Measurements from ENCODE around the gene NAPSA. TPM values are rescaled to one million over a fixed set of nuclear protein-coding genes. Genes with fewer than 3 reads are reported as not detected.

NAPSA gene
- total and polyA plus RNA-seq, 9 of the 15 experiments (the other 6 are each of a cell fraction or from before 2014, with no cell fraction given) = 0.25 to 1.9 (median 0.69) TPM

GRCh38 chr19:50357178-50358100 lies 8.0 kb downstream of the NAPSA start (continued):
- TF ChIP-seq ZEB2 (IDR thresholded peaks at IDR 0.05) (no peak), ZNF696 (CRISPR knock-in tag; conservative IDR thresholded peaks at IDR 0.05) (no peak), EP300 (IDR thresholded peaks at IDR 0.05; ENCODE audit: low read length) (no peak), PHF20 (IDR thresholded peaks at IDR 0.05; ENCODE audit: partially characterized antibody) (no peak), ZBTB17 (CRISPR knock-in tag; IDR thresholded peaks at IDR 0.05) (peak; percentile 21; the same call in 1 of the 2 replicates), ZNF174 (CRISPR knock-in tag; IDR thresholded peaks at IDR 0.05) (no peak), TCF7L2 (IDR thresholded peaks at IDR 0.05; ENCODE audit: low read depth, low read length) (no peak), CXXC5 (CRISPR knock-in tag; IDR thresholded peaks at IDR 0.05) (peak; percentile 82), RFX7 (CRISPR knock-in tag; IDR thresholded peaks at IDR 0.05) (no peak), ZNF318 (IDR thresholded peaks at IDR 0.05; ENCODE audit: borderline replicate concordance in 1 of 2, low read depth in 1 of 2) (no peak), RUNX1 (IDR thresholded peaks at IDR 0.05; ENCODE audit: low read depth) (no peak), CBX3 (IDR thresholded peaks at IDR 0.05; ENCODE audit: borderline replicate concordance in 1 of 2, low read length in 2 of 2) (peak in 1 of 2 experiments; percentile 60; a peak in 1 of 3 replicates), HDGF (IDR thresholded peaks at IDR 0.05) (no peak), ZNF644 (tag; IDR thresholded peaks at IDR 0.05; ENCODE audit: low read depth) (no peak), CC2D1A (IDR thresholded peaks at IDR 0.05) (peak; percentile 61; the same call in 1 of the 2 replicates), BRD9 (IDR thresholded peaks at IDR 0.05; ENCODE audit: low read depth, partially characterized antibody) (peak; percentile 96), ZNF444 (CRISPR knock-in tag; IDR thresholded peaks at IDR 0.05) (no peak), PRMT5 (CRISPR knock-in tag; IDR thresholded peaks at IDR 0.05) (no peak), SRSF7 (optimal IDR thresholded peaks at IDR 0.05; ENCODE audit: low read depth, low read length) (no peak), RBBP5 (IDR thresholded peaks at IDR 0.05; ENCODE audit: borderline replicate concordance, insufficient read depth, low read length, poor library complexity, severe bottlenecking) (no peak), ZNF707 (CRISPR knock-in tag; conservative IDR thresholded peaks at IDR 0.05) (no peak), NFRKB (IDR thresholded peaks at IDR 0.05; ENCODE audit: low read depth) (0 out of 2 replicates have a peak, but pooled peaks have one; percentile 42)

Data from K562 (cell line).